Activated CD4-positive, CD25-positive, alpha-beta regulatory T cell (primary cell): ENCODE results near the gene HPS6.
A peak's percentile ranks its signal among the peaks of the same experiment; 100 is the strongest.
"Not testable (repeated sequence)": the region's sequence is repeated elsewhere in the genome, so short reads cannot be mapped to it uniquely, and the experiment has no call there.

Experiments used
- DNase-seq, 4 experiments: peaks; one replicate each; lab custom pipeline; 2025; lab: John Stamatoyannopoulos, UW

Gene HPS6

DNA sequence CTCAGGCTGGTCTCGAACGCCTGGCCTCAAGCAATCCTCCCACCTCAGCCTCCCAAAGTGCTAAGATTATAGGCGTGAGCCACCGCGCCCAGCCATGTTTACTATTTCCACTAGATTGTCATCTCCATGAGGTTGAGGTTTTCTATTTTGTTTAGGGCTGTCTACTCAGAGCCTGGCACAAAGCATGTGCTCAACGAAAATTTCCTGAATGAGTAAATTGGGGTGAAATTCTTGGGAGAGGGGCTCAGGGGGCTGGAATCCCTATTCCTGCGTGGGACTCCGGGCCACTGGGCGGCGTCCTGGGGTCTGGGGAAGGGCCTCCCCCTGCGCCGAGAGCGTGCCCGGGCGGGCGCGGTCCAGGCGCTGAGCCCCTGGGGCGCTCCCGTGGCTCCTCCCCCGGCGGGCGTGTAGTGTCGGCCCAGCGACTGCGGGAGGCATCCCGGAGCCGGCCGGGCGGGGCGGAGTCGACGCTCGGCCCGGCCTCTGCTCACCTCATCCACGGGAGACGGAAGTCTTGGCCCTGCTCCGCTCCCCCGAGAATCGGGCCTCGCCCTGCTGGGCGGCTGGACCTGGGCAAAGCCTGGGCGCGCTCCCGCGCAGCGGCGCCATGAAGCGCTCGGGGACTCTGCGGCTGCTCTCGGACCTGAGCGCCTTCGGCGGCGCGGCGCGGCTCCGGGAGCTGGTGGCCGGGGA is at the start of gene HPS6:
Gene HPS6, plus strand, starts transcription at position 482 of the 693 bp plus-strand sequence. Its CDS starts 126 bp downstream, at position 608.
- DNase-seq = peak; percentile 72 to 82 (median 74)

DNA sequence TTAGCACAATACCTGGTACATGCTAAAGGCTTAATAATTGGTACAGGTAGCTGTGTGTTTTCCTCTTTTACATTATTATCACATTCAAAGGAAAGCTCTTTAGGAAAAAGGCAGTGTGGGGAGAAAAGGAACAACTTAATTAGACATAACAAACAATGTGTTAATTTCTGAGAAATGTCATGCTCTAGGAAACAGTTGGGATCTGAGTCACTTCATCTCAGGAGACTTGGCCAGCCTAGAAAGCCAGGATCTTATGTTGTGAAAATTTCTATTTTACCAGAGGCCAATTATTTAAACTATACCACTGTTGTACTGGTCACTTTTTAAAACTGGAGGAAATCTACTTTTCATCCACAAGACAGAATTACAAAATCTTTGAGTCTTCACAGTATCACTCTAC is 48.7 kb upstream of the HPS6 start:
- DNase-seq = no peak

DNA sequence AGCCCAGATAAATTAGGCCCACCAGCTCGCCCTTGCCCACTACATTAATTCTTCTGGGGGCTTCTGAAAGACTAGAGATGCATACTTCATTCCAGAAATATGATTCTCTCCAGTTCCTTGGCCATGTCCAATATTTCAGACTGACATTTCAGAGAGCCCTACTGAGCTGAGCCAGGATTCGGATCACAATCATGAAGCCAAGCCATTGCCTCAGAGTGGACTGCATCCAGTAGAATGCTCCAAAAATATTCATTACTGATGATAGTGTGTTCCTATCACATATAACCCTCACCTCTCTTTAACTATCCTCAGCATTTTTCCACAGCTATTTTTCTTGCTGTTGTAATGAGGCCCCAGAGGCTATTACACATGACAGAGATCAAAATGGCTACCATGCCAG is 47.9 kb upstream of the HPS6 start:
- DNase-seq = no peak

DNA sequence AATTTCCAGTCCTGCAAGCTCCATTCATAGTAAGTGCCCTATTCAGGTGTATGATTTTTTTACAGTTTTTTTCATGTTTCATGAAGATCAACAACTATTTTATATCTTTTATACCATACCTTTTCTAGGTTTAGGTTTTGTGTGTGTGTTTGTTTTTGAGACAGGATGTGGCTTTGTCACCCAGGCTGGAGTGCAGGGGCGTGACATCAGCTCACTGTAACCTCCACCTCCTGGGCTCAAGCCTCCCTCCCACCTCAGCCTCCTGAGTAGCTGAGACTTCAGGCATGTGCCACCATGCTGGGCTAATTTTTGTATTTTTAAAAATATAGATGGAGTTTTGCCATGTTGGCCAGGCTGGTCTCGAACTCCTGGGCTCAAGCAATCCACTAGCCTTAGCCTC is 44.2 kb upstream of the HPS6 start:
- no peak for DNase-seq

DNA sequence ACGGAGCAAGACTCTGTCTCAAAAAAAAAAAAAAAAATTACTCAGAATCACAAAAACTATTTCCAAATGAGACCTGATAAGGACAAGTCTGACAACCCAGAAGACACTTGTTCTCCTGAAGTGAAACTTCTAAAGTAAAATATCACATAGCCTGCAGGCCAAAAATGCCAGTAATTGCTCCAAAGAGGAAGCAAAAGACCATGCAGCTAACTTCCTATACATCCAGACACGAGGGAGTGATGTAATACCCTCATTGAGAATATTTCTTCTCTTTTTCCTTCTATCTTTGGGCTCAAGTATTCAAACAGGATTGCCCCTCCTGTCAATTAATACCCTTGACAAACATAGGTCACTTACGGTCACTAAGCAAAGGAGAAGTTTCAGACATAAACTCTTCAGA is 40.4 kb upstream of the HPS6 start:
- DNase-seq = no peak

DNA sequence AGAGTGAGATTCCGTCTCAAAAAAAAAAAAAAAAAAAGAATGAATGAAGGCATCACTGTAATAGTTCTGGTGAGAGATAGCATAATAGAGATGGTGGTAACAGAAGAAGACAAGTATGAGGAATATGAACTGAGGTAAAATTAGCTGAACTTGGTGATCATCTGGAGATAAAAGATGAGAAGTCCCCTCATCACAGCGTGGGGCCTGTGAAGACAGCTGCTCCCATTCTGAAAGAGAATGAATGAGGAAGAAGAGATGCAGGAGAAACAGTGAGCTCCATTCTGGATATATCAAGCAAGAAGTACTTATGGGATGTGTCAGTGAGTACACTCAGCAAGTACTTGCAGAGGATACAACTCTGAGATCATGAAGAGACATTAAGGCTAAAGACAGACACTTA is 37.9 kb upstream of the HPS6 start:
- DNase-seq = no peak

DNA sequence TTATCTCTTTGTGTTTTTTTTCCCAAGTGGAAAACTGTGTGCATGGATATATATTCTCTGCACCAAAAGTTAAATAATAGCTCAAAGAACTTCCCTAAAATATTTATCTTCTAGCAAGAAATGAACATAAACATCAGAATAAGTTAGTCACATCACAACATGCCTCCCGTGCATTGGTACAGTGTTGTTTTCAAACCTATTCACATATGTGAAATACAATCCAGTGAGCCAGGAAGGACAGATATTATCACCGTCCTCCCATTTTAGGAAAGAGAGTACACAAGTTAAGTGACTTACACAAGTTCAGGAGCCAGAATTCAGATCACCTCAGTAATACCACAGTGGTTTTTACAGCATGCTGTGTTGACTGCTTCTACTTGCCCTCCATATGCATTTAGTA is 31.4 kb upstream of the HPS6 start:
- no peak for DNase-seq

DNA sequence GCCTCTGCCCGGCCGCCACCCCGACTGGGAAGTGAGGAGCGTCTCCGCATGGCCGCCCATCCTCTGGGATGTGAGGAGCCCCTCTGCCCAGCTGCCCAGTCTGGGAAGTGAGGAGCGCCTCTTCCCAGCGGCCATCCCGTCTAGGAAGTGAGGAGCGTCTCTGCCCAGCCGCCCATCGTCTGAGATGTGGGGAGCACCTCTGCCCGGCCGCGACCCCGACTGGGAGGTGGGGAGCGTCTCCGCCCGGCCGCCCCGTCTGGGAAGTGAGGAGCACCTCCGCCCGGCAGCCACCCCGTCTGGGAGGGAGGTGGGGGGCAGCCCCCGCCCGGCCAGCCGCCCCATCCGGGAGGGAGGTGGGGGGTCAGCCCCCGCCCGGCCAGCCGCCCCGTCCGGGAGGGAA is 29.3 kb upstream of the HPS6 start:
- DNase-seq = not testable (repeated sequence)

DNA sequence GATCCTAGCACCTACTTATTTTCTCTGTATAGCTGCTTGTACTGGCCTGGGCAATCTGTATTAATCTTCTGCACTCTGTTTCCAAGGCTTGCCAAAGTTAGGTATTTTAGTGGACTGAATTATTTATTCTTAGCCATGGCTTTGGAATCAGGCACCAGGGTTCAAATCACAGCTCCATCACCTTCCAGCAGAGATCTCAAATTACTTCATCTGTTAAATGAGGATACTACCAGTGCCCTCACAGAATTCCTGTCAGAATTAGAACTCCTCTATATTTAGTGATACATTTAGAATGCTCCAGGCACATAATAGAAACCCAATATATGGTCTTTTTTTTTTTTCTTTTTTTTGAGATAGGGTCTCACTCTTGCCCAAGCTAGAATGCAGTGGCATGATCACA is 26.7 kb upstream of the HPS6 start:
- no peak for DNase-seq

DNA sequence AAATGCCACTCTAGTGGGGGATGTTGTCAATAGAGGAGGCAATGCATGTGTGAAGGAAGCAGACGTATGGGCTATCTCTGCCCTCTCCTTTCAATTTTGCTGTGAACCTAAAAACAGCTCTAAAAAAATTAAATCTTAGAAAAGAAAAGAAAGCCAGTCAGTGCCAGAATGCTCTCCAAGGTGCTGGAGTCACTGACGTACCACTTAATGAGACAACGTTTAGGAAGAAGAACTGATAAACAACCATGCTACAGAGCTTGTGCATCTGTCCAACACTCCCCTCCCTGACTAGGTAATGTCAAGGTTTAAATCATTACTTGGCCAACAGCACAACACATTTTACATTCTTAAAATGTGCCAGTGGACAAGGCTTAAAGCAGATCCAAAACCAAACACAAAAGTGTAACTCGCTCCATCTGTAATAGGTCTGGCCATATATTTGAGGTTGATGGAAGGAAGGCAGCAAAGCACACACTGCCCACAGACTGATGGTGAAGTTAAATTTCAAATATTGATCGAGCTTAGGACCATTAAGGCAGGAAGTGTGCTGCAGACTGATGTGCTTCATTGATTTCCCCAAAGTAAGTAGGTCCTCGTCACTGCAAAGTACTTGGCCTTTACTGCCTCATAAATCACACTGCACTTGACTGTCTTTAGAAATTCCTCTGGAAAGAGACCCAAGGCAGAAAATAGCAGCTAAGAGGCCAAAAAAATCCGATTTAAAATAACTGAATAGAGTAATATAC is 24.7 kb upstream of the HPS6 start:
- DNase-seq = no peak

DNA sequence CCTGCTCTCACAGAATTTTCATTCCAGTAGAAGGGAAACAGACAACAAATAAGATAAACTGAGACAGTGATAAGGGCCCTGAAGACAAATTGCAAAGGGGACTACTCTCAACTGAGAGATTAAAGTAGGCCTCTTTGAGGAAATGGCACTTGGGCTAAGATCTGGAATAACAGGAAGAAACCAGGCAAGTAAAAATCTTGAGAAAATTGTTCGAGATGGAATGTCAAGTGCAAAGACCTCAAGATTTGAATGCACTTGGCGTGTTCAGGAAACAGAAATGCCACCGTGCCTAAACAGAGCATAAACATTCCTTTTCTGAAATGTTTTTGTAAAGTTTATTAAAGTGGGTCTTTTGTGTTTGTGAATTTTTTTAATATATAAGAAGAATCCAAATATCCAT is 19.9 kb upstream of the HPS6 start:
- DNase-seq = no peak

DNA sequence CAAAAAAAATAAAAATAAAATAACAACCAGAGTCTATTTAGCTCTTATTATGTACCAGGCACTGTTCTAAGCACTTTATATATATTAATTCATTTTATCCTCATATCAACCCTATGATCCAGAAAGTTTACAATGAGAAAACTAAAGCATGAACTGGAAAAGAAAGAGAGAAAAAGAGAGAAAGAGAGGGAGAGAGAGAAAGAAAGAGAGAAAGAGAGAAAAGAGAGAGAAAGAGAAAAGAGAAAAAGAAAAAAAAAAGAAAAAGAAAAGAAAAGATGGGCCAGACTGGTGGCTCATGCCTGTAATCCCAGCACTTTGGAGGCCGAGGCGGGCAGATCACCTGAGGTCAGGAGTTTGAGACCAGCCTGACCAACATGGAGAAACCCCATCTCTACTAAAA is 19.1 kb upstream of the HPS6 start:
- no peak for DNase-seq

DNA sequence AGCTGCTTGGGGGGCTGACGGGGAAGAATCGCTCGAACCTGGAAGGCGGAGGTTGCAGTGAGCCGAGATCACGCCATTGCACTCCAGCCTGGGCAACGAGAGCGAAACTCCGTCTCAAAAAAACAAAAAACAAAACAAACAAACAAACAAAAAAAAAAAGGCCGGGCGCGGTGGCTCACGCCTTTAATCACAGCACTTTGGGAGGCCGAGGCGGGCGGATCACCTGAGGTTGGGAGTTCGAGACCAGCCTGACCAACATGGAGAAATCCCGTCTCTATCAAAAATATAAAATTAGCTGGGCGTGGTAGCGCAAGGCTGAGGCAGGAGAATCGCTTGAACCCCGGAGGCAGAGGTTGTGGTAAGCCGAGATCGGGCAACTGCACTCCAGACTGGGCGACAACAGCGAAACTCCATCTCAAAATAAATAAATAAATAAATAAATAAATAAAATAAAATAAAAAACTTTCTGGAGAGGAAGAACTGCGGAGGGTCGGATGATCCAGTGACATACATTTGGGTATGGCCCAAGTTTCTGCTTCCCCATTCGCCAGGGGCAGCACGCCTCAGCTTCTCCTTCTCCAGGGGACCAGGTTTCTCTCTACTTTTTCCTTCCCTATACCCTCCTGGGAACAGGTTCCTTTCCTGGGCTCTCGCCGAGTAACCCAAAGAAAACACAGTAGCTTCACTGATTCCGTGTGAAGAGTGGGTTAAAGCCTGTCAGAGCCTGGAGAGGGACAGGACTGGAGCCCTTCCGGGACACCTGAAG is 10.1 kb upstream of the HPS6 start:
- not testable (repeated sequence) for DNase-seq

DNA sequence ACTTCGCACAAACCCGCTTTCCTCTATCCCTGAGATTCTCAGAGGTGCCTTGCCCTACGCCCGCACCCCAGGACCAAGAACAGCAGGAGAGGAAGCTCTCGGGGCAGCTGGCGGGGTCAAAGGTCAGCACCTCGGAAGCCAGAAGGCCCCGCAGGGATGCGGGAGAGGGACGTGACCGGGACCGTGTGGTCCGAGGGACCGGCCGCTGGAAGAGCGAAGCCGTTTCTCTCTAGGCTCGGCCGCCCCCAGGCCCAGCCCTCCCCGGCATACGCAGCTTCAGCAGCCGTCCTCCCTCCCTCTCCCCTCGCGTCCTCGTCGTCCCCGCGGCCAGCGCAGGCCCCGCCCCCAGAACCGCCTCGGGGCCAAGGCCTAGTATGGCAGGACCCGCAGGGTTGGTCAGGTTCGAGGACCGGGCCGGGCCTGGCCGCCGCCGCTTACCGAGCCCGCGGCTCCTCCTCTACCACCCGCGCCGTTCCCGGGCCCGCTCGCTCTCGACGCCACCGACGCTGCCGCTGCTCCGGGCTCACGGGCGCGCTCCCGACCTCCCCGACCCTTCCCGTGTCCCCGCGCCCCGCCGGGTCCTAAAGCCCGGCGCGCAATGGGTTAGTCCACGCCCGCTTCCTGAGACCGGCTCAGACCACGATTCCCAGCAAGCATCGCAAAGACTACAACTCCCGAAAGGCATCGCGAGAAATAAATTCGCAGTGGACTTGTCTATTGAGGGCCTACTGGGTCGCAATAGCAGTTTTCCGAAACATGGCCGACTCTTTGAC is 9.3 kb upstream of the HPS6 start, which contains the start of gene ARMH3:
Gene ARMH3, minus strand, starts transcription at position 527 of the 773 bp plus-strand sequence. CDS start 16,059 bp downstream, outside the sequence.
- peak; percentile 72 to 80 (median 76) for DNase-seq

DNA sequence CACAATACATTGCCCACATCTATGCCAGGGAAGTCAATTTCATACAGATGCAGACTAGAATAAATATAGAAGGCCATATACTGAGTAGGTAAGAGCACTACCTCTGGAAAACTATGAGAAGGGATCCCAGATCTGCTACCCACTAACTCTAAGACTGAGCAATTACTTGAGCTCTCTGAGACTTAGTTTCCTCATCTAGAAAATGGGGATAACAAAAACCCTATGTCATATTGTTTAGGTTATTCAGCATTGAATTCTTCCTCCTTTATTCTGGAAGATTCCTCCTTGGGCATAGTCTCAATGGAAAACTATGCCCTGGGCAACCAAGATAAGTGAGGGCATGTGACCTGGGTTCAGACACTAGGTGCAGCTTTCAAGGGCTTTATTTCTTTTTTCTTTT is 5.2 kb upstream of the HPS6 start:
- DNase-seq = no peak

DNA sequence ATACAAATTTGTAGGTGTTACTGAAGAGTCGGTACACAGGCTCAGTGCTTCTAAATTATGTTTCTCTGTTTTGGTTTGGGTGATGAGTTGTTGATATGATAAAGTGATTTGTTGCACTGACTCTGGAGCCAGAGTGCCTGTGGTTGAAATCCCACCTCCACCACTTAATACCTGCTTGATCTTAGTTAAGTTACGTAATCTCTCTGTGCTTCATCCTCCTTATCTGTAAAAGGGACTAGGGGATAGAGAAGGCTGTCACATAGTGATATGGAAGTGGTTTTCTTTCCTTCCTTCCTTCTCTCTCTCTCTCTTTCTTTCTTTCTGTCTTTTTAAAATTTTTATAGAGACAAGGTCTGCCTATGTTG is 664 bp upstream of the HPS6 start:
- DNase-seq = no peak

DNA sequence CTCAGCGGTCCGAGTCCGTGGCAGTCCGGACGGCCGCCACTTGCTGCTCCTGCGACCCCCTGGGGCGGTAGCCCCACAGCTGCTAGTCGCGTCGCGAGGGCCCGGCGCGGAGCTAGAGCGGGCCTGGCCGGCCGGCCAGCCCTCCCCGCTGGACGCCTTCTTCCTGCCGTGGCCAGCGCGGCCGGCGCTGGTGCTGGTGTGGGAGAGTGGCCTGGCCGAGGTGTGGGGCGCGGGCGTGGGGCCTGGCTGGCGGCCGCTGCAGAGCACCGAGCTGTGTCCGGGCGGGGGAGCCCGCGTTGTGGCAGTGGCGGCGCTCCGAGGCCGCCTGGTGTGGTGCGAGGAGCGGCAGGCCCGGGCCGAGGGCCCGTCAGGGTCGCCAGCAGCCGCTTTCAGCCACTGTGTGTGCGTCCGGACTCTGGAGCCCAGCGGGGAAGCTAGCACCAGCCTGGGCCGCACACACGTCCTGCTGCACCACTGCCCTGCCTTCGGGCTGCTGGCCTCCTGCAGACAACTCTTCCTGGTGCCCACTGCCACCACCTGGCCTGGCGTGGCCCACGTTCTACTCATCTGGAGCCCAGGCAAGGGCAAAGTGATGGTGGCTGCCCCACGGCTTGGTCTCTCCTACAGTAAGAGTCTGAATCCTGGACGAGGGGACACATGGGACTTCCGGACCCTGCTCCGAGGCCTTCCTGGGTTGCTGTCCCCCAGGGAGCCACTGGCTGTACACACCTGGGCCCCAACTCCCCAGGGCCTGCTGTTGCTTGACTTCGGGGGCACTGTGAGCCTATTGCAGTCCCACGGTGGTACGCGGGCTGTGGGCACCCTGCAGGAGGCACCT is 631 bp downstream of the HPS6 start:
- peak in 1 of 4 experiments; percentile 10 for DNase-seq

DNA sequence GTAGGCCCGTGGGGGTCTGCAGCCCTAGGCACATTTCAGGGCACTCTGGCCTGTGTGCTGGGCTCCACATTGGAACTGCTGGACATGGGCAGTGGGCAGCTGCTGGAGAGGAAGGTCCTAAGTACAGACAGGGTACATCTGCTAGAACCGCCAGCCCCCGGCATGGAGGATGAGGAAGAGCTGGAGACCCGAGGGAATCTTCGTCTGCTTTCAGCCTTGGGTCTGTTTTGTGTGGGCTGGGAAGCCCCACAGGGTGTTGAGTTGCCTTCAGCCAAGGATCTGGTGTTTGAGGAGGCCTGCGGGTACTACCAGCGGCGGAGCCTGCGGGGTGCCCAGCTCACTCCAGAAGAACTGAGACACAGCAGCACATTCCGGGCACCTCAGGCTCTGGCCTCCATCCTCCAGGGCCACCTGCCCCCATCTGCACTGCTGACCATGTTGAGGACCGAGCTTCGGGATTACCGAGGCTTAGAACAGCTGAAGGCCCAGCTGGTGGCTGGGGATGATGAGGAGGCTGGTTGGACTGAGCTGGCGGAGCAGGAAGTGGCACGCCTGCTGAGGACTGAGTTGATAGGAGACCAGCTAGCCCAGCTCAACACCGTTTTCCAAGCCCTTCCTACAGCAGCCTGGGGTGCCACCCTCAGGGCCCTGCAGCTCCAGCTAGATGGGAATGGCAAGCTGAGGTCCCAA is 1.4 kb downstream of the HPS6 start:
- no peak for DNase-seq

DNA sequence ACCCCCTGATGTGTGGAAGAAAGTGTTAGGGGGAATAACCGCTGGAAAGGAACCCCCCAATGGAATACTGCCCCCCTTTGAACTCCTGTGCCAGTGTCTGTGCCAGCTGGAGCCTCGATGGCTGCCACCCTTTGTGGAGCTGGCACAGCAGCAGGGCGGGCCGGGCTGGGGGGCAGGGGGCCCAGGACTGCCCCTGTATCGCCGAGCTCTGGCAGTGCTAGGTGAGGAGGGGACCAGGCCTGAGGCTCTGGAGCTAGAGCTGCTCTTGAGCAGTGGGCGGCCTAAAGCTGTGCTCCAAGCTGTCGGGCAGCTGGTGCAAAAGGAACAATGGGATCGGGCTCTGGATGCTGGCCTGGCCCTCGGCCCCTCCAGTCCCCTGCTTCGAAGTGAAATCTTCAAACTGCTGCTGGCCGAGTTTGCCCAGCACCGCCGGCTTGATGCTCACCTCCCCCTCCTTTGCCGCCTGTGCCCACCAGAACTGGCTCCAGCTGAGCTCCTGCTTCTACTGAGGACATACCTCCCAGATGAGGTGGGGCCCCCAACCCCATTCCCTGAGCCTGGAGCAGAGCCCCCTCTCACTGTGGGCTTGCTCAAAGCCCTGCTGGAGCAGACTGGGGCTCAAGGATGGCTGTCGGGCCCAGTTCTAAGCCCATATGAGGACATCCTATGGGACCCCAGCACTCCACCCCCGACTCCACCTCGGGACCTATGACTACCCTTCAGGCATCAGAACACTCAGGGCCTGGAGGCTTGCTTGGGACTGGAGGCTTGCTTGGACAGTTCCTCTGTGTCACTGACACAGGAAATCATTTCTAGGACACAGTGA is 2.2 kb downstream of the HPS6 start:
- no peak for DNase-seq

DNA sequence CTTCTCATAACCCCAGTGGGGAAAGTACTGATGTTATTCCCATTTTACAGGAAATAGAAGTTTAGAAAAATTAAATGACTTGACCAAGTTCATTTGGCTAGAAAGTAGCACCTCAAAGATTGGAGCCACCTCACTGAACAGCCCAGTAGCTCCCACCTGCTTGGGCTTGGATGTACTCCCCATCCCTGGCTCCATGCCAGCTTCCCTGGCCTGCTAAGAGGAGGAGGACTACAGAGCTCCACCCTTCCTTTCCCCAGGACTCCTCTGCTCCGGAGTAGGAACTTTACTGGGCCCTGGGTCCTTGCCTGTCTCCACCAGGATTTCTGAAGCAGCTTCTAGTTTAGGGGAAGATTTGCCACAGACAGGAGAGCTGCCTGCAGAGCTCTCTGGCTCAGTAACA is 3.1 kb downstream of the HPS6 start:
- no peak for DNase-seq
